Panc1 (cell line): Measurements from ENCODE around the gene ASCC3. TPM values are rescaled to one million over a fixed set of nuclear protein-coding genes. Genes with fewer than 3 reads are reported as not detected.

Experiments used
- ATAC-seq: fragments of 200-7000 bp; cut with Tn5 transposase; 2 replicates; pipeline ENCODE4 v1.9.1; 2020; ENCODE audit warnings: mild to moderate bottlenecking, moderate library complexity
- BruUV-seq: library from RNA; stranded (reverse); fragments of 400-500 nt; replicated peaks from 2 replicates; lab custom pipeline; 2021; lab: Mats Ljungman, UMichigan
- CTCF ChIA-PET: fragments of 300-600 bp; sonication (Branson Sonifier 250); formaldehyde crosslinking; loops from one replicate; lab custom pipeline; 2022; ENCODE audit warnings: antibody characterized with exemption; lab: Charles Lee
- POLR2A ChIA-PET: fragments of 300-600 bp; sonication (Branson Sonifier 250); formaldehyde crosslinking; loops from one replicate; lab custom pipeline; 2022; ENCODE audit warnings: antibody characterized with exemption; lab: Charles Lee
- DNase-seq: peaks from one replicate; pipeline ENCODE4 v3.0.0-alpha.2; 2010; ENCODE audit warnings: low read depth, low spot score
- H3K27ac ChIP-seq: 2 replicates; pipeline ENCODE4 v1.5.1; 2011; ENCODE audit warnings: mild to moderate bottlenecking, low read length, inconsistent platforms
- H3K27me3 ChIP-seq: fragments of 200-500 bp; sonication (Bioruptor generic); 2 replicates; pipeline ENCODE4 v1.6.0; 2014; ENCODE audit warnings: low read length, inconsistent platforms; ENCODE audit not compliant: control insufficient read depth, insufficient read depth
- H3K36me3 ChIP-seq: fragments of 200-500 bp; sonication (Bioruptor generic); 2 replicates; pipeline ENCODE4 v1.5.1; 2014; ENCODE audit warnings: inconsistent platforms, mild to moderate bottlenecking, low read length, moderate library complexity; ENCODE audit not compliant: control insufficient read depth, insufficient read depth
- H3K4me1 ChIP-seq: 2 replicates; pipeline ENCODE4 v1.5.1; 2011; ENCODE audit warnings: inconsistent platforms, mild to moderate bottlenecking, low read length, moderate library complexity; ENCODE audit not compliant: control insufficient read depth, insufficient read depth
- H3K4me3 ChIP-seq, 2 experiments: 2 replicates each; pipeline ENCODE4 v1.5.1; 2011 to 2012; ENCODE audit warnings: low read depth in 2 of 2, low read length in 2 of 2, mild to moderate bottlenecking in 2 of 2, inconsistent platforms in 1 of 2, moderate library complexity in 1 of 2
- H3K9me3 ChIP-seq: fragments of 200-500 bp; sonication (Bioruptor generic); 2 replicates; pipeline ENCODE4 v1.5.1; 2014; ENCODE audit warnings: low read depth, mild to moderate bottlenecking, inconsistent platforms, low read length, moderate library complexity; ENCODE audit not compliant: control insufficient read depth, insufficient read depth
- POLR2AphosphoS5 ChIP-seq: IDR thresholded peaks from 2 replicates; pipeline ENCODE4 v1.6.1; 2012; ENCODE audit warnings: mild to moderate bottlenecking, low read depth, low read length, moderate library complexity
- SIN3A ChIP-seq: IDR thresholded peaks from 2 replicates; pipeline ENCODE4 v1.6.1; 2012; ENCODE audit warnings: low read depth, mild to moderate bottlenecking, low read length, moderate library complexity, borderline replicate concordance; ENCODE audit not compliant: insufficient read depth
- TCF7L2 ChIP-seq: IDR thresholded peaks from 2 replicates; pipeline ENCODE4 v1.6.1; 2011; ENCODE audit warnings: mild to moderate bottlenecking, low read depth, low read length, inconsistent platforms
- in situ Hi-C: cut with HindIII; loops from 2 replicates; pipeline ENCODE4 v1.10.0; 2016; ENCODE audit warnings: low sequenced_read_pairs, low pct_unique_long_range_greater_than_20kb
- intact Hi-C: fragments of 100-400 bp; cut with micrococcal nuclease; formaldehyde crosslinking; loops from one replicate; pipeline ENCODE4 v1.10.0; 2022; ENCODE audit not compliant: unreplicated experiment
- total RNA-seq: library from RNA; stranded (reverse); gene quantifications from one replicate; pipeline ENCODE4 v1.2.1, GENCODE V29; 2021; ENCODE audit not compliant: unreplicated experiment
- TF ChIP-seq, protein P1 (sequence below): fragments of 450-650 bp; IDR thresholded peaks from 2 replicates; pipeline ENCODE4 v1.5.1; 2017; ENCODE audit warnings: mild to moderate bottlenecking
- TF ChIP-seq, protein P2 (sequence below), 2 experiments: IDR thresholded peaks; 2 replicates each; pipeline ENCODE4 v1.6.1; 2011 to 2012; ENCODE audit warnings: low read depth in 2 of 2, control low read depth in 1 of 2, low read length in 1 of 2, mild to moderate bottlenecking in 1 of 2, moderate library complexity in 1 of 2; ENCODE audit not compliant: insufficient read depth in 1 of 2

ASCC3 gene
- total RNA-seq, 1 experiment from 2014 or later, result 46.9 TPM

DNA sequence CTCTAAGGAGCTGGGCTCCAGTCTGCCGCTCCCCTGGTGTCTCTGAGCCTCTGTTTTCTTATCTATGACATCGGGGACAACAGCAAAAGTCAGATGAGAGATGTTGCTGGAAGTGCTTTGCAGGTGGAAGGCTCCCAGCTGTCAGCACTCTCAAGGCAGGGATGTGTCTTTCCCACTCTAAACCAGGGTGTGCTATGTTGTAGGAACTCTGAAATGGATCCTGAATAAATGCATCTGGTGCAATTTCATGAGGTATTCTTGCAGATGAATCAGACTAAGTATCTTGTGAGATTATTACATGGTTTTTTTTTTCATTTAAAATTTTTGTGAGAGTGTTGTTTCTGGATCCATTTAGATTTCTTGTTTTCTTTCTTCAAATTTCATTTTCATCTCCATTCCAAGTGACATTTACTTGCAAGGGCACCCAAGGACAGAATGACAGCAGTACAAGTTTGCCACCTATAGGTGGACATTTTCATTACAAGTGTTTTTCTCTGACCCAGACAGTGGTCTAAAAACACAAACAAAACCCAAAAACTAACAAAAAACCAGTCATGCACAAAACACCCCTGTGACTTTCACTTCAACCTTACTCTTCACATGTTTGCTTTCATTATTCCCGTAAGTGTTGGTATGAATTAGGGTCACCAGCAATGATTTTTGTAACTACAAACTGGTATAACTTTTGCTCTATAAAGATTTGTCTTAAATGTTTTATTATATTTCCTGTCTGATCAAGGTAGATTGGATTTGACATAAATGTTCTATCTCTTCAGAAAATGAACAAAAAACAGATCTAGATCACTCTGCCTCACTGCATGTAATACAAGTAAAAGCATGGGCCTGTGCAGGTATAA lies 401.7 kb downstream of the ASCC3 start:
- intact Hi-C loops (loop anchor here (1.0 kb wide), 1 partner anchor 363 kb away; no protein-coding TSS in a partner anchor), in situ Hi-C loops (no loop called here)
- CTCF ChIA-PET, result no interaction called here
- Histone ChIP-seq H3K27me3 (no peaks in the 10 kb centered on the region), H3K36me3 (no peaks in the 10 kb centered on the region), H3K9me3 (no peaks in the 10 kb centered on the region), H3K4me3 (no peak overlapping the region), H3K4me1 (no peaks in the 10 kb centered on the region), H3K27ac (no peak overlapping the region)
- TF ChIP-seq, protein P1, sequence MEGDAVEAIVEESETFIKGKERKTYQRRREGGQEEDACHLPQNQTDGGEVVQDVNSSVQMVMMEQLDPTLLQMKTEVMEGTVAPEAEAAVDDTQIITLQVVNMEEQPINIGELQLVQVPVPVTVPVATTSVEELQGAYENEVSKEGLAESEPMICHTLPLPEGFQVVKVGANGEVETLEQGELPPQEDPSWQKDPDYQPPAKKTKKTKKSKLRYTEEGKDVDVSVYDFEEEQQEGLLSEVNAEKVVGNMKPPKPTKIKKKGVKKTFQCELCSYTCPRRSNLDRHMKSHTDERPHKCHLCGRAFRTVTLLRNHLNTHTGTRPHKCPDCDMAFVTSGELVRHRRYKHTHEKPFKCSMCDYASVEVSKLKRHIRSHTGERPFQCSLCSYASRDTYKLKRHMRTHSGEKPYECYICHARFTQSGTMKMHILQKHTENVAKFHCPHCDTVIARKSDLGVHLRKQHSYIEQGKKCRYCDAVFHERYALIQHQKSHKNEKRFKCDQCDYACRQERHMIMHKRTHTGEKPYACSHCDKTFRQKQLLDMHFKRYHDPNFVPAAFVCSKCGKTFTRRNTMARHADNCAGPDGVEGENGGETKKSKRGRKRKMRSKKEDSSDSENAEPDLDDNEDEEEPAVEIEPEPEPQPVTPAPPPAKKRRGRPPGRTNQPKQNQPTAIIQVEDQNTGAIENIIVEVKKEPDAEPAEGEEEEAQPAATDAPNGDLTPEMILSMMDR, result peak; percentile 75; the same call in 1 of the 2 replicates
- TF ChIP-seq TCF7L2, result no peak
- DNase-seq (peak; percentile 57), ATAC-seq (peak; percentile 82)
- BruUV-seq, result no TSS peak
- POLR2A ChIA-PET, result no interaction called here

DNA sequence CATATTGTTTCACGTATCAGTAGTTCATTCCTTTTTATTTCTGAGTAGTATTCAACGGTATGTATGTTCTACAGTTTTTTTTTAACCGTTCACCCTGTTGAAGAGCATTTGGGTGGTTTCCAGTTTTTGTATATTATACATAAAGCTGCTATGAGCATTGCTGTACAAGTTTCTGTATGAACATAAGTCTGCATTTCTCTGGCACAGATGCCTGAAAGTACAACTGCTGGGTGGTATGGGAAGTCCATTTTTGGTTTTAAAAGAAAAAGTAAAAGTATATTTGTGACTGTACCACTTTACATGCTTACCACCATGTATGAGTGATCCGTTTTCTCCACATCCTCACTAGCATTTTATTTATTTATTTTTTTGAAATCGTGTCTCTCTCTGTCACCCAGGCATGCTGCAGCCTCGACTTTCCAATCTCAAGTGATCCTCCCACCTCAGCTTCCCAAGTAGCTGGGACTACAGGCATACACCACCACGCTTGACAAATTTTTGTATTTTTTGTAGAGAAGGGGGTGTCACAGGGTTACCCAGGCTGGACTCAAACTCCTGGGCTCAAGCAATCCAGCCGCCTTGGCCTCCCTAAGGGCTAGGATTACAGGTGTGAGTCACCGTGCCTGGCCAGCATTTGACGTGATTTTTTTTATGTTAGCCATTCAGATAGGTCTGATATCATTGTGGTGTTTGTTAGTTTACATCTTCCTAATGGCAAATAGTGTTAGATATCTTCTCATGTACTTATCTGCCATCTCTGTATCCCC lies 405.4 kb downstream of the ASCC3 start:
- no peak for TF ChIP-seq POLR2AphosphoS5
- TF ChIP-seq SIN3A, result no peak
- TF ChIP-seq, protein P2, sequence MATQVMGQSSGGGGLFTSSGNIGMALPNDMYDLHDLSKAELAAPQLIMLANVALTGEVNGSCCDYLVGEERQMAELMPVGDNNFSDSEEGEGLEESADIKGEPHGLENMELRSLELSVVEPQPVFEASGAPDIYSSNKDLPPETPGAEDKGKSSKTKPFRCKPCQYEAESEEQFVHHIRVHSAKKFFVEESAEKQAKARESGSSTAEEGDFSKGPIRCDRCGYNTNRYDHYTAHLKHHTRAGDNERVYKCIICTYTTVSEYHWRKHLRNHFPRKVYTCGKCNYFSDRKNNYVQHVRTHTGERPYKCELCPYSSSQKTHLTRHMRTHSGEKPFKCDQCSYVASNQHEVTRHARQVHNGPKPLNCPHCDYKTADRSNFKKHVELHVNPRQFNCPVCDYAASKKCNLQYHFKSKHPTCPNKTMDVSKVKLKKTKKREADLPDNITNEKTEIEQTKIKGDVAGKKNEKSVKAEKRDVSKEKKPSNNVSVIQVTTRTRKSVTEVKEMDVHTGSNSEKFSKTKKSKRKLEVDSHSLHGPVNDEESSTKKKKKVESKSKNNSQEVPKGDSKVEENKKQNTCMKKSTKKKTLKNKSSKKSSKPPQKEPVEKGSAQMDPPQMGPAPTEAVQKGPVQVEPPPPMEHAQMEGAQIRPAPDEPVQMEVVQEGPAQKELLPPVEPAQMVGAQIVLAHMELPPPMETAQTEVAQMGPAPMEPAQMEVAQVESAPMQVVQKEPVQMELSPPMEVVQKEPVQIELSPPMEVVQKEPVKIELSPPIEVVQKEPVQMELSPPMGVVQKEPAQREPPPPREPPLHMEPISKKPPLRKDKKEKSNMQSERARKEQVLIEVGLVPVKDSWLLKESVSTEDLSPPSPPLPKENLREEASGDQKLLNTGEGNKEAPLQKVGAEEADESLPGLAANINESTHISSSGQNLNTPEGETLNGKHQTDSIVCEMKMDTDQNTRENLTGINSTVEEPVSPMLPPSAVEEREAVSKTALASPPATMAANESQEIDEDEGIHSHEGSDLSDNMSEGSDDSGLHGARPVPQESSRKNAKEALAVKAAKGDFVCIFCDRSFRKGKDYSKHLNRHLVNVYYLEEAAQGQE (IDR thresholded peaks at IDR 0.05; ENCODE audit: insufficient read depth in 1 of 2, low read depth in 2 of 2, low read length in 1 of 2), result no peak
- no peak for TF ChIP-seq TCF7L2
- TF ChIP-seq, protein P1, result no peak
- ChIA-PET CTCF (no interaction called here), POLR2A (no interaction called here)
- Histone ChIP-seq H3K4me3 (no peak overlapping the region), H3K36me3 (no peaks in the 10 kb centered on the region), H3K4me1 (no peaks in the 10 kb centered on the region), H3K27me3 (no peaks in the 10 kb centered on the region), H3K9me3 (no peaks in the 10 kb centered on the region), H3K27ac (no peak overlapping the region)
- intact Hi-C loops (no loop called here), in situ Hi-C loops (no loop called here)
- no peak for DNase-seq
- BruUV-seq, result no TSS peak
- no peak for ATAC-seq
